Measurements from ENCODE around the gene RNASE3.
A peak's percentile ranks its signal among the peaks of the same experiment; 100 is the strongest.
"Not testable (repeated sequence)": the region's sequence is repeated elsewhere in the genome, so short reads cannot be mapped to it uniquely, and the experiment has no call there.

The RNASE3 gene

DNA sequence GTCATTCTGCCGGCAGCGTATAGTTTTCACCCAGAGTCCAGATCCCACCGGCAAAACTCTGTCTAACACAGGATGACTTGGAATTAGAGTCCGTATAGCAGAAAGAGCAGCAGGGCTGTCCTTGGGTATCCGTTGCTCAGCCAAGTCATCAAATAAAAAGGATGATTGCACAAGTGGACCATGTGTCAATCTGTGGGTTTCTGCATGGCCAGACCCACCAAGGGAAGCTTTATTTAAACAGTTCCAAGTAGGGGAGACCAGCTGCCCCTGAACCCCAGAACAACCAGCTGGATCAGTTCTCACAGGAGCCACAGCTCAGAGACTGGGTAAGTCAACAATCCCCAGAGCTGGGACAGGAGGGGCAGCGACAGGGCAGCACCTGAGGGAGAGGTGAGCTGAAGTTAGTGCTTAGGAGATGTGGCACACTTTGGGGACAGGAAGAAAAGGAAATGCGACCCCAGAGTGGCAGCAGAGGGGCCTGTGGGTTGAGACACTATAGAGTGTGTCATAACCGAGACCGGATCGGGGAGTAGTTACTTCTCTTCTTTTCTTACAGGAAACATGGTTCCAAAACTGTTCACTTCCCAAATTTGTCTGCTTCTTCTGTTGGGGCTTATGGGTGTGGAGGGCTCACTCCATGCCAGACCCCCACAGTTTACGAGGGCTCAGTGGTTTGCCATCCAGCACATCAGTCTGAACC, at the start of gene RNASE3:
TSS of gene RNASE3 (plus strand) at position 260 of the 700 bp plus-strand sequence. CDS start at position 562, 302 bp downstream.
- not testable (repeated sequence) for H3K4me3 ChIP-seq (ENCODE audit: low read depth, low read length)

GRCh38 chr14:20846560-20846959, 44.6 kb upstream of the RNASE3 start:
- TF ChIP-seq, protein P1, sequence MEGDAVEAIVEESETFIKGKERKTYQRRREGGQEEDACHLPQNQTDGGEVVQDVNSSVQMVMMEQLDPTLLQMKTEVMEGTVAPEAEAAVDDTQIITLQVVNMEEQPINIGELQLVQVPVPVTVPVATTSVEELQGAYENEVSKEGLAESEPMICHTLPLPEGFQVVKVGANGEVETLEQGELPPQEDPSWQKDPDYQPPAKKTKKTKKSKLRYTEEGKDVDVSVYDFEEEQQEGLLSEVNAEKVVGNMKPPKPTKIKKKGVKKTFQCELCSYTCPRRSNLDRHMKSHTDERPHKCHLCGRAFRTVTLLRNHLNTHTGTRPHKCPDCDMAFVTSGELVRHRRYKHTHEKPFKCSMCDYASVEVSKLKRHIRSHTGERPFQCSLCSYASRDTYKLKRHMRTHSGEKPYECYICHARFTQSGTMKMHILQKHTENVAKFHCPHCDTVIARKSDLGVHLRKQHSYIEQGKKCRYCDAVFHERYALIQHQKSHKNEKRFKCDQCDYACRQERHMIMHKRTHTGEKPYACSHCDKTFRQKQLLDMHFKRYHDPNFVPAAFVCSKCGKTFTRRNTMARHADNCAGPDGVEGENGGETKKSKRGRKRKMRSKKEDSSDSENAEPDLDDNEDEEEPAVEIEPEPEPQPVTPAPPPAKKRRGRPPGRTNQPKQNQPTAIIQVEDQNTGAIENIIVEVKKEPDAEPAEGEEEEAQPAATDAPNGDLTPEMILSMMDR (IDR thresholded peaks at IDR 0.05; ENCODE audit: low read depth, low read length), result no peak
- H3K4me3 ChIP-seq (ENCODE audit: low read depth, low read length), result no peak overlapping the region

GRCh38 chr14:20848316-20848954, 42.8 kb upstream of the RNASE3 start:
- no peak overlapping the region for H3K4me3 ChIP-seq (ENCODE audit: low read depth, low read length)
- TF ChIP-seq, protein P1 (IDR thresholded peaks at IDR 0.05; ENCODE audit: low read depth, low read length), result no peak

- no peak overlapping the region for H3K4me3 ChIP-seq (ENCODE audit: low read depth, low read length)
Measured at GRCh38 chr14:20848955-20849570, 42.1 kb upstream of the RNASE3 start.

DNA sequence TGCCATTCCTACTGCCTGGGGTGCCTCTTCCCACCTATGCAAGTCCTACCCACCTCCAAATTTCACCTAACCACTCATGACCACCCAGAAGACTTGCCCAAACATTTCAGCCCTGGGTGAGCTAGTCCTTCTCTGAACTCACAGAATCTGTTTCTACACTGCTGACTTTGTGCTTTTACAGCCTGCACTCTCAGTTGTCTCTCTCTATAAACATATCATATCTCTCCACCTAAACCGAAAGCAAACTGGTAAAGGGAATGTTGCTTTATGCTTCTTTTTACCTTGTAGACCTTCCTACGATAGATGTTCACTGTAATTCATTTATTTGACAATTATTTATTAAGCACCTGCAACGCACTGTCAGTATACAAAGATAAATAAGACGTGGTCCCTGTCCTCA, 38.1 kb upstream of the RNASE3 start:
- TF ChIP-seq, protein P1 (IDR thresholded peaks at IDR 0.05; ENCODE audit: low read depth, low read length), result no peak
- H3K4me3 ChIP-seq (ENCODE audit: low read depth, low read length), result no peak overlapping the region

More at GRCh38 chr14:20848955-20849570, 42.1 kb upstream of the RNASE3 start:
- TF ChIP-seq, protein P1 (IDR thresholded peaks at IDR 0.05; ENCODE audit: low read depth, low read length), result no peak

- no peak overlapping the region for H3K4me3 ChIP-seq (ENCODE audit: low read depth, low read length)
- TF ChIP-seq, protein P1 (IDR thresholded peaks at IDR 0.05; ENCODE audit: low read depth, low read length), result peak; percentile 34; the same call in 1 of the 2 replicates
Measured at GRCh38 chr14:20855652-20856291, 35.4 kb upstream of the RNASE3 start.

GRCh38 chr14:20857207-20857606, 34.0 kb upstream of the RNASE3 start:
- TF ChIP-seq, protein P1 (IDR thresholded peaks at IDR 0.05; ENCODE audit: low read depth, low read length), result no peak
- no peak overlapping the region for H3K4me3 ChIP-seq (ENCODE audit: low read depth, low read length)
